Tibial nerve (tissue), 4 donors: ENCODE measurements around the gene CALM1. TPM values are rescaled to one million over a fixed set of nuclear protein-coding genes. Genes with fewer than 3 reads are reported as not detected.
A peak's percentile ranks its signal among the peaks of the same experiment; 100 is the strongest.

Source experiments
- DNase-seq, 2 donors: peaks; one replicate each; pipeline ENCODE4 v3.0.0-alpha.2; 2019; ENCODE audit warnings: low spot score in 2 of 2
- H3K27ac ChIP-seq, 4 donors: fragments of 200-600 bp; sonication (generic) in 3 of 4; one replicate each; pipeline ENCODE4 v1.5.1; 2017 to 2019; ENCODE audit warnings: mild to moderate bottlenecking in 1 of 4
- H3K27me3 ChIP-seq, 2 donors: fragments of 200-600 bp; sonication (generic) in 1 of 2; one replicate each; pipeline versions ENCODE4 v1.5.1 to v1.6.0; 2017 to 2019
- H3K36me3 ChIP-seq, 3 donors: fragments of 200-600 bp; sonication (generic); one replicate each; pipeline ENCODE4 v1.5.1; 2018 to 2019
- H3K4me1 ChIP-seq, 4 donors: fragments of 200-600 bp; sonication (generic) in 3 of 4; one replicate each; pipeline ENCODE4 v1.5.1; 2017 to 2019
- H3K4me3 ChIP-seq, 4 donors: fragments of 200-600 bp; sonication (generic) in 3 of 4; one replicate each; pipeline ENCODE4 v1.5.1; 2017 to 2019; ENCODE audit warnings: mild to moderate bottlenecking in 1 of 4, moderate library complexity in 1 of 4
- H3K9me3 ChIP-seq, 4 donors: fragments of 200-600 bp; sonication (generic) in 3 of 4; one replicate each; pipeline ENCODE4 v1.5.1; 2017 to 2019
- EP300 ChIP-seq, 2 donors: sonication (generic); formaldehyde crosslinking; IDR thresholded peaks; one replicate each; pipeline ENCODE4 v1.6.1; 2017; ENCODE audit warnings: antibody characterized with exemption in 2 of 2, mild to moderate bottlenecking in 1 of 2
- POLR2A ChIP-seq, 2 donors: fragments of 450-650 bp; IDR thresholded peaks; one replicate each; pipeline ENCODE4 v1.6.1; 2017; ENCODE audit warnings: antibody characterized with exemption in 2 of 2, mild to moderate bottlenecking in 2 of 2, moderate library complexity in 2 of 2
- WGBS, 2 donors: methylation state at CpG; one replicate each; pipeline ENCODE4 v1.1.5; 2018; 5-methylcytosine and 5-hydroxymethylcytosine counted together
- total RNA-seq, 4 donors: library from RNA; depleted of rRNA; stranded (reverse); fragments of >200 nt; gene quantifications; one replicate each; pipeline ENCODE4 v1.1.0, GENCODE V29; 2016
- TF ChIP-seq, protein P1 (sequence below), 5 experiments: fragments of 200-600 bp in 3 of 5; fragments of 450-650 bp in 2 of 5; sonication (generic) in 3 of 5; IDR thresholded peaks; one replicate each; pipeline ENCODE4 v1.5.1; 2016 to 2019; ENCODE audit warnings: antibody characterized with exemption in 5 of 5, mild to moderate bottlenecking in 3 of 5, moderate library complexity in 2 of 5

CALM1 gene
- total RNA-seq, 4 donors from 2014 or later = 117 to 209 (median 165) TPM

- no peak for TF ChIP-seq EP300 (IDR thresholded peaks at IDR 0.05)
- TF ChIP-seq, protein P1, sequence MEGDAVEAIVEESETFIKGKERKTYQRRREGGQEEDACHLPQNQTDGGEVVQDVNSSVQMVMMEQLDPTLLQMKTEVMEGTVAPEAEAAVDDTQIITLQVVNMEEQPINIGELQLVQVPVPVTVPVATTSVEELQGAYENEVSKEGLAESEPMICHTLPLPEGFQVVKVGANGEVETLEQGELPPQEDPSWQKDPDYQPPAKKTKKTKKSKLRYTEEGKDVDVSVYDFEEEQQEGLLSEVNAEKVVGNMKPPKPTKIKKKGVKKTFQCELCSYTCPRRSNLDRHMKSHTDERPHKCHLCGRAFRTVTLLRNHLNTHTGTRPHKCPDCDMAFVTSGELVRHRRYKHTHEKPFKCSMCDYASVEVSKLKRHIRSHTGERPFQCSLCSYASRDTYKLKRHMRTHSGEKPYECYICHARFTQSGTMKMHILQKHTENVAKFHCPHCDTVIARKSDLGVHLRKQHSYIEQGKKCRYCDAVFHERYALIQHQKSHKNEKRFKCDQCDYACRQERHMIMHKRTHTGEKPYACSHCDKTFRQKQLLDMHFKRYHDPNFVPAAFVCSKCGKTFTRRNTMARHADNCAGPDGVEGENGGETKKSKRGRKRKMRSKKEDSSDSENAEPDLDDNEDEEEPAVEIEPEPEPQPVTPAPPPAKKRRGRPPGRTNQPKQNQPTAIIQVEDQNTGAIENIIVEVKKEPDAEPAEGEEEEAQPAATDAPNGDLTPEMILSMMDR (IDR thresholded peaks at IDR 0.05) = no peak
- TF ChIP-seq POLR2A (IDR thresholded peaks at IDR 0.05) = no peak
- peak overlapping the region; percentile 64 to 94 (median 81) for H3K4me3 ChIP-seq
- H3K36me3 ChIP-seq = peaks cover 0 to 24% (median 13%) of the 10 kb centered on the region in 3 donors
- peak in 1 of 2 donors; percentile 18 for DNase-seq
- H3K27ac ChIP-seq = peak overlapping the region; percentile 92 to 97 (median 92)
- H3K27me3 ChIP-seq = no peaks in the 10 kb centered on the region
- H3K9me3 ChIP-seq = no peaks in the 10 kb centered on the region
- 2 to 6% methylated on average over 19 to 31 of the region's 35 CpGs for WGBS, 2 donors
- H3K4me1 ChIP-seq = peaks cover 0 to 58% (median 21%) of the 10 kb centered on the region in 4 donors
Observed at GRCh38 chr14:90398315-90398839, 1.5 kb downstream of the CALM1 start.

GRCh38 chr14:90398841-90399540 lies 2.2 kb downstream of the CALM1 start:
- peaks cover 0 to 58% (median 21%) of the 10 kb centered on the region in 4 donors for H3K4me1 ChIP-seq
- H3K4me3 ChIP-seq = peak overlapping the region; percentile 64 to 94 (median 81)
- no peak for TF ChIP-seq POLR2A (IDR thresholded peaks at IDR 0.05)
- TF ChIP-seq, protein P1 (IDR thresholded peaks at IDR 0.05) = no peak
- TF ChIP-seq EP300 (IDR thresholded peaks at IDR 0.05) = no peak
- H3K36me3 ChIP-seq = peaks cover 0 to 31% (median 13%) of the 10 kb centered on the region in 3 donors
- DNase-seq = no peak
- H3K9me3 ChIP-seq = no peaks in the 10 kb centered on the region
- H3K27me3 ChIP-seq = no peaks in the 10 kb centered on the region
- peak overlapping the region; percentile 92 to 97 (median 92) for H3K27ac ChIP-seq
- 35 to 37% methylated on average over 8 of the region's 8 CpGs for WGBS, 2 donors

GRCh38 chr14:90399541-90400444 lies 3.0 kb downstream of the CALM1 start:
- TF ChIP-seq EP300 (IDR thresholded peaks at IDR 0.05) = peak in 1 of 2 donors; percentile 82
- TF ChIP-seq, protein P1 (IDR thresholded peaks at IDR 0.05) = peak; percentile 97 to 100 (median 99)
- TF ChIP-seq POLR2A (IDR thresholded peaks at IDR 0.05) = no peak
- Histone ChIP-seq H3K4me3 (peak overlapping the region in 3 of 4 donors; percentile 64 to 94 (median 84)), H3K9me3 (no peaks in the 10 kb centered on the region), H3K27ac (peak overlapping the region; percentile 17 to 97 (median 92)), H3K36me3 (peaks cover 0 to 39% (median 14%) of the 10 kb centered on the region in 3 donors), H3K4me1 (peaks cover 0 to 58% (median 21%) of the 10 kb centered on the region in 4 donors), H3K27me3 (no peaks in the 10 kb centered on the region)
- peak; percentile 87 to 90 for DNase-seq
- 31% methylated on average over 14 of the region's 14 CpGs for WGBS, 2 donors

GRCh38 chr14:90400904-90401561 lies 4.2 kb downstream of the CALM1 start:
- Histone ChIP-seq H3K27me3 (no peaks in the 10 kb centered on the region), H3K36me3 (peaks cover 0 to 51% (median 18%) of the 10 kb centered on the region in 3 donors), H3K4me1 (peaks cover 0 to 56% (median 21%) of the 10 kb centered on the region in 4 donors), H3K4me3 (no peak overlapping the region), H3K9me3 (no peaks in the 10 kb centered on the region), H3K27ac (peak overlapping the region in 2 of 4 donors; percentile 92 to 97)
- DNase-seq = no peak
- 53 to 65% methylated on average over 7 of the region's 7 CpGs for WGBS, 2 donors
- no peak for TF ChIP-seq POLR2A (IDR thresholded peaks at IDR 0.05)
- no peak for TF ChIP-seq EP300 (IDR thresholded peaks at IDR 0.05)
- TF ChIP-seq, protein P1 (IDR thresholded peaks at IDR 0.05) = no peak
